D721Med (cell line): Measurements from ENCODE around the gene MRPL53.

Experiments
- DNase-seq: peaks from one replicate; pipeline ENCODE4 v3.0.0; 2011; ENCODE audit warnings: low spot score; ENCODE audit not compliant: insufficient read length
- FAIRE-seq: peaks from 2 replicates; lab custom pipeline; 2011; peaks lifted over from hg19 to GRCh38; lab: Jason Lieb, UNC
- TF ChIP-seq, protein P1 (sequence below): IDR thresholded peaks from 2 replicates; pipeline ENCODE4 v1.5.1; 2012; ENCODE audit warnings: mild to moderate bottlenecking, control low read depth; ENCODE audit not compliant: insufficient read depth; ENCODE audit errors: missing control alignments

MRPL53 gene

DNA sequence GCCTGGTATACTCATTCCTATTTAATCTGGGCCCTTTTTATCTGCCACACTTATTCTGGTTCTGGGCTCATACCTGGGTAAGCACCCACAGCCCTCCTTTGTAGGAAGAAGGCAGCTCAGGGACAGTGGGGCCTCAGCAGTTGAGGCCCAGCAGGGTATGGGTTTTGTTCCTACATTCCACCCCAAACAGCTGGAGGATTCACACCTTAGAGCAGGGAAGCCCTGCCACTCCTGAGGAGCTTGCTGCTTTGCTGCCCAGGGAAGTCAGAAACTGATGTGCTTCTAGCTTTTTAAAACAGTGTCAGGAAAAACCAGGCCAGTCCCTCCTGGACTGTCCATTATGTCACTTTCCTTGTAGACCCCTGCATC, 28.1 kb upstream of the MRPL53 start:
- FAIRE-seq, result no peak
- no peak for DNase-seq
- TF ChIP-seq, protein P1, sequence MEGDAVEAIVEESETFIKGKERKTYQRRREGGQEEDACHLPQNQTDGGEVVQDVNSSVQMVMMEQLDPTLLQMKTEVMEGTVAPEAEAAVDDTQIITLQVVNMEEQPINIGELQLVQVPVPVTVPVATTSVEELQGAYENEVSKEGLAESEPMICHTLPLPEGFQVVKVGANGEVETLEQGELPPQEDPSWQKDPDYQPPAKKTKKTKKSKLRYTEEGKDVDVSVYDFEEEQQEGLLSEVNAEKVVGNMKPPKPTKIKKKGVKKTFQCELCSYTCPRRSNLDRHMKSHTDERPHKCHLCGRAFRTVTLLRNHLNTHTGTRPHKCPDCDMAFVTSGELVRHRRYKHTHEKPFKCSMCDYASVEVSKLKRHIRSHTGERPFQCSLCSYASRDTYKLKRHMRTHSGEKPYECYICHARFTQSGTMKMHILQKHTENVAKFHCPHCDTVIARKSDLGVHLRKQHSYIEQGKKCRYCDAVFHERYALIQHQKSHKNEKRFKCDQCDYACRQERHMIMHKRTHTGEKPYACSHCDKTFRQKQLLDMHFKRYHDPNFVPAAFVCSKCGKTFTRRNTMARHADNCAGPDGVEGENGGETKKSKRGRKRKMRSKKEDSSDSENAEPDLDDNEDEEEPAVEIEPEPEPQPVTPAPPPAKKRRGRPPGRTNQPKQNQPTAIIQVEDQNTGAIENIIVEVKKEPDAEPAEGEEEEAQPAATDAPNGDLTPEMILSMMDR, result no peak

DNA sequence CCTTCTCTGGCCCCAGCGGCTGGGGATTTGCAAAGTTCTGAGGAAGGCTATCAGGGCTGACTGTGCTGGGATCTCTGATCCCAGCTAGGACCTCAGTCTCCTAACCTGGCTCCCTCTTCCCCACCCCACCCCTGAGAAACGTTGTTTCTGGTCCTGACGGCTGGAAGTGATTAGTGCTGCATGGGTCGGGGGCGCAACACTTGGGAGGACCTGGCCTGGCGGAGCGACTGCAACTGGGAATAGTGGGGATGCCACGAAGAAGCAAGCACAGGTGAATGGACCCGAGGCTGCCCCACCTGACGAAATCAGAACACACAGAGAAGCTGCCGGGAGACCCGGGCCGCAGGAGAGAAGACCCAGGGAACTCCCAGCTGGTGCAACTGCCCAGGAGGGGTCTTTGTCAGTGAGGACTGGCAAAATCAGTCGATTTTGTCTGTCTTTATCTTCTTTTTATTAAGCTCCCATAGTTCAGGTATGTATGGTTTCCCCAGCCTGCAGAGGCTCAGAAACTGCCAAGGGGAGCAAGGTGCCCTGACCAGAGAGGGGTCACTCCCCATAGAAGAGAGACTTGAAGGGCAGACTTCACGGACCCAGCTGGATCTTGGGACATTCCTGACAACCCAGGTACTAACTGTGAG, 27.6 kb upstream of the MRPL53 start:
- no peak for DNase-seq
- no peak for FAIRE-seq
- TF ChIP-seq, protein P1, result no peak

DNA sequence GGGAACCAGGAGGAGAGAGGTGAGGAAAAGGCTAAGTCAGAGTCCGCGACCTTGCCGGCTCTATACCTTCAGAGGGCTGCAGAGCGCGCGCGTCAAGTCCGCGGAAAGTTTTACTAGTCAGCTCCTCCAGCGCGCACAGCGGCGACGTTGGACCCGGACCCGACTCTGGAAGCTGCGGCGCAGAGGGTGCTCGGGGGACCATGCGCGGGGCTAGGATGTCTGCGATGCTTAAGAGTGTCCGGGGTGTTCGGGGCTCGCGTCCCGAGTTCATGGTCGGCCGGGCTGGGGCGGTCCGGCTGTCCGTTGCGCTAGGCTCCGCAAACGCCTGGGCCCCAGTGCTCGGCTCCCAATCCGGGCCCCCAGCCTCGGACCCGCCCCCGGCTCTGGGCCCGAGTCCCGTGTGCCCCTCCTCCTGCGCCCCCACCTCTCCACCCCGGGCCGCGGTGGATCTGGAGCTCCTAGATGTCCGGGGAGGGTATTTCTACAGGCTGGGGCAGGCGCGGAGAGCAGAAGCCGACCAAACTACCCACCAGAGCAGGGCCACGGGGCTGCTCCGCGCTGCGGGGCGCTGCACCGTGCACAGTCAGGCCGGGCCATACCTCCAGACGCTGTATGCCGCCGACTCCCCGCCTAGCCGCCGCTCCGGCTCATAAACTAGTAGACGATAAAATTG, 26.9 kb upstream of the MRPL53 start, which contains the start of gene LBX2:
LBX2 (minus strand) TSS at position 337 of the 673 bp plus-strand sequence; CDS start at position 271, 66 bp downstream.
- FAIRE-seq, result no peak
- no peak for DNase-seq
- TF ChIP-seq, protein P1, result no peak

DNA sequence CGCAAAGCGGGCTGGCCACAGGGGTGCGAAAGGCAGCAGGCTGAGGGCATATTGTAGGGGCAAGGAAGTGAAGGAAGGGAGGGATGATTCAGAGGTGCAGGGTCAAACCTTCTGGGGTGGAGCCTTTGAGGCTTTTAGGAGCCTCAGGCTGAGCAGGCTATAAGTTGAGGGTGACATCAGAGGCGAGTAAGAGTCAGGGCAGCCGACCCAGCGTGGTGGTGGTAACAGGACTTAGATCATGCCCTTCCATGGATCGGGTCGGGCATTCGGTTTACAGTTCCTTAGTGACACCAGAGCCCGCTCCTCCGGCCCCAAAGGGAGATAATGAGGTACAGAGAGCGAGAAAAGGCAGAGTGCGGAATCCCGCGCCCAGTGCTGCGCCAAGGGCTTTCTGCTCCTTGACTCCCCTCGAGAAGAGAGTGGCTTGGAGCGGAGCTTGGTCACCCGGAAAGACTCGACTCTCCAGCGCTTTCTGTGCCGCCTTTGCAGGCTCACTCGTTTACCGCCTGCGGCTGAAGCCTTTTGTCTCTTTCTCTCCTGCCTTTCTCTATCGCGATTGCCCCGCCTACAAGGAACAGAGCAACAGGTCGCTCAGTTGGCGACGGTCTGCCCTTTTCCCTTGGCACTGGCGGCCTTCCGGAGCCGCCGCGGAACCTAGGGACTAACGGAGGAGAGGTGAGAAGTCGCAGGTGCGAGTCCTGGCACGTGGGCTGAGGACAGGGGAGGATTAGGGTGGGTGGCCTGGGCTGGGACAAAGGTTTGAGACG, 26.2 kb upstream of the MRPL53 start:
- TF ChIP-seq, protein P1, result no peak
- no peak for FAIRE-seq
- no peak for DNase-seq

DNA sequence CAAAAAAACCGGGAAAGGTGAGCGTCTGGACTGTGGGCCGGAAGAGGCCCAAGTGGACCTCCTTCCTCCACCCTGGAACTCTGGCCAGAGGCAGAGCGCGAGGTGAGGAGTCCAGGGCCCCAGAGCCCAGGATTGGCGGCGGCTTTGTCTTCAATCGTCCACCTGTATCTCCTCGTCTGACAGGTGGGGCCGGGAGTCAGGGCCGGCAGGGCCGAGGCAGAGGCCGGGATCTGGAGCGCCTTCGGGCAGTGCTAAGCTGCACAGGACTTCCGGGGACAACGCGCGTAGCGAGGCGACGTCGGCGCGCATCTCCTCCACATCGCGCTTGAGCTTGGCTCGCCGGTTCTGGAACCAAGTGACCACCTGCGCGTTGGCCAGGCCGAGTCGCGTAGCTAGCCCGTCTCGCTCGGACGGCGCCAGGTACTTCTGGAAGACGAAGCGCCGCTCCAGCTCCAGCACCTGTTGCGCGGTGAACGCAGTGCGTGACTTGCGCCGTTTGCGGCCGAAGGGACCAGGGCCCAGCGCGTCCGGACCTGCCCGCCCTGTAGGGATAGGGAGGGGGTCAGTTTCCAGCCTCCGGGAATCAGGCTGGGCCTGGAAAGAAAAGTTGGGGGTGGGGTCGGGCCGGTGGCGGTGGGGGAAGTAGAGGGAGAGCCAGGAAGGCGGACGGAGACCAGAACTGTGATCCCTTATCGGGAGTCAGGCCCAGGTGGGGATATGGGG, 25.5 kb upstream of the MRPL53 start:
- DNase-seq (no peak), FAIRE-seq (no peak)

DNA sequence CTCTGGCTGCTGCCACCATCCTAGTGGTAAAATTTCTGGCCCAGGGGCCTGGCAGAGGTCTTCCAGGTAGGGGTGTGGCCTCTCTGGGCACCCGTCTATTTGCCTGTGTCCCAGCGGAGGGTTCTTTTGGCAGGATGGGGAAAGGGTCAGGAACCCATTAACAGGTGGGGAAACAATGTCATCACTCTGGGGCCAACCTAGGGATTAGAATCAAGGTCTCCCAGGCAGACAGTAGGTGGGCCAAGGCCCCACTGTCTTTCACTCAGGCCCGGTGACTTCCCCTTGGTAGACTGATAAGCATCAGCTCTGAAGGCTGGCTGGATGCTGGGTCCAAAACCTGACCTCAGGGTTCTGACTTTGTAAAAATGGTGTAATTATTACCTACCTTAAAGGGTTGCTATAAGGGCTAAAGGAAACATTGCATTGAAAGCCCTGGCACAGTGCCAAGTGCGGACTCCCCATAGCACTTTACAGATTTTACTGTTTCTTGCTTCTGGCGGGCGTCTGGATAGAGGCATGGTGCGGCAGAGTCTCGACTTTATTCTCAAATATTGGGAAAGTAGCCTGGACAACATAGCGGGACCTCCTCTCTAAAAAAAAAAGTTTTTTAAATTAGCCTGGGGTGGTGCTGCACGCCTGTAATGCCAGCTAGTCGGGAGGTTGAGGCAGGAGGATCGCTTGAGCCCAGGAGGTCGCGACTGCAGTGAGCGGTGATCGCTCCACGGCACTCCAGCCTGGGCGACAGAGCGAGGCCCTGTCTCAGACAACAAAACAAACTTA, 24.7 kb upstream of the MRPL53 start:
- FAIRE-seq, result no peak
- no peak for DNase-seq
- TF ChIP-seq, protein P1, result no peak

More for the DNA sequence above, 25.5 kb upstream of the MRPL53 start:
- TF ChIP-seq, protein P1, result no peak
